Chondrocyte (in vitro differentiated cells): ENCODE measurements around the gene ZBTB18. TPM values are rescaled to one million over a fixed set of nuclear protein-coding genes. Genes with fewer than 3 reads are reported as not detected.
"Not testable (repeated sequence)": the region's sequence is repeated elsewhere in the genome, so short reads cannot be mapped to it uniquely, and the experiment has no call there.

ENCODE experiments used
- DNase-seq: peaks from one replicate; pipeline ENCODE4 v3.0.0; 2021; ENCODE audit warnings: mixed read lengths, low spot score
- H3K27ac Mint-ChIP-seq: one replicate; pipeline ENCODE4 v1.8.0; 2021; ENCODE audit warnings: mild to moderate bottlenecking, moderate library complexity, mixed read lengths; ENCODE audit not compliant: unreplicated experiment
- H3K27me3 Mint-ChIP-seq: 2 replicates; pipeline ENCODE4 v1.8.0; 2021; ENCODE audit warnings: low read depth, mixed read lengths
- H3K36me3 Mint-ChIP-seq: 2 replicates; pipeline ENCODE4 v1.8.0; 2021; ENCODE audit warnings: low read depth, mixed read lengths
- H3K4me1 Mint-ChIP-seq: 2 replicates; pipeline ENCODE4 v1.8.0; 2021; ENCODE audit warnings: low read depth, mild to moderate bottlenecking, mixed read lengths
- H3K4me3 Mint-ChIP-seq: one replicate; pipeline ENCODE4 v1.8.0; 2021; ENCODE audit warnings: mild to moderate bottlenecking, moderate library complexity, mixed read lengths; ENCODE audit not compliant: unreplicated experiment
- H3K9me3 Mint-ChIP-seq: 2 replicates; pipeline ENCODE4 v1.8.0; 2021; ENCODE audit warnings: low read depth, mixed read lengths
- CTCF ChIP-seq: fragments of 200-600 bp; sonication (generic); IDR thresholded peaks from 2 replicates; pipeline ENCODE4 v1.5.0; 2021; ENCODE audit warnings: antibody characterized with exemption, mild to moderate bottlenecking, moderate library complexity
- total RNA-seq: library from RNA; stranded (reverse); gene quantifications from 3 replicates; pipeline ENCODE4 v1.2.1, GENCODE V29; 2021

The ZBTB18 gene
- total RNA-seq, 1 donor from 2014 or later, result 21.5 TPM

- H3K36me3 Mint-ChIP-seq, result no peaks in the 10 kb centered on the region
- no peaks in the 10 kb centered on the region for H3K27me3 Mint-ChIP-seq
- DNase-seq, result no peak
- H3K4me3 Mint-ChIP-seq, result no peak overlapping the region
- no peaks in the 10 kb centered on the region for H3K9me3 Mint-ChIP-seq
- no peak for TF ChIP-seq CTCF
- no peaks in the 10 kb centered on the region for H3K4me1 Mint-ChIP-seq
- H3K27ac Mint-ChIP-seq, result no peak overlapping the region
These were observed 15.7 kb upstream of the ZBTB18 start for GRCh38 chr1:244035358-244035757.

- Mint-ChIP-seq H3K4me3 (no peak overlapping the region), H3K36me3 (no peaks in the 10 kb centered on the region), H3K4me1 (no peaks in the 10 kb centered on the region), H3K27ac (no peak overlapping the region), H3K9me3 (no peaks in the 10 kb centered on the region), H3K27me3 (no peaks in the 10 kb centered on the region)
- TF ChIP-seq CTCF, result no peak
- DNase-seq, result no peak
These were observed 13.8 kb upstream of the ZBTB18 start for GRCh38 chr1:244037252-244037651.

- no peaks in the 10 kb centered on the region for H3K36me3 Mint-ChIP-seq
- no peak overlapping the region for H3K27ac Mint-ChIP-seq
- no peak for TF ChIP-seq CTCF
- H3K9me3 Mint-ChIP-seq, result no peaks in the 10 kb centered on the region
- no peak for DNase-seq
- H3K4me3 Mint-ChIP-seq, result no peak overlapping the region
- H3K4me1 Mint-ChIP-seq, result peaks cover 10% of the 10 kb centered on the region
- no peaks in the 10 kb centered on the region for H3K27me3 Mint-ChIP-seq
These were observed 9.5 kb upstream of the ZBTB18 start for GRCh38 chr1:244041466-244042120.

GRCh38 chr1:244042293-244042692, 8.8 kb upstream of the ZBTB18 start:
- no peak for DNase-seq
- no peak for TF ChIP-seq CTCF
- H3K27me3 Mint-ChIP-seq, result no peaks in the 10 kb centered on the region
- no peak overlapping the region for H3K4me3 Mint-ChIP-seq
- H3K9me3 Mint-ChIP-seq, result no peaks in the 10 kb centered on the region
- no peak overlapping the region for H3K27ac Mint-ChIP-seq
- peaks cover 17% of the 10 kb centered on the region for H3K4me1 Mint-ChIP-seq
- no peaks in the 10 kb centered on the region for H3K36me3 Mint-ChIP-seq

GRCh38 chr1:244044423-244044822, 6.7 kb upstream of the ZBTB18 start:
- DNase-seq, result no peak
- Mint-ChIP-seq H3K4me1 (peaks cover 19% of the 10 kb centered on the region), H3K4me3 (no peak overlapping the region), H3K9me3 (no peaks in the 10 kb centered on the region), H3K36me3 (no peaks in the 10 kb centered on the region), H3K27ac (no peak overlapping the region), H3K27me3 (no peaks in the 10 kb centered on the region)
- no peak for TF ChIP-seq CTCF

GRCh38 chr1:244046254-244046653, 4.8 kb upstream of the ZBTB18 start:
- not testable (repeated sequence) for H3K27me3 Mint-ChIP-seq, DNase-seq, H3K4me3 Mint-ChIP-seq, H3K36me3 Mint-ChIP-seq, H3K9me3 Mint-ChIP-seq, H3K27ac Mint-ChIP-seq
- peaks cover 19% of the 10 kb centered on the region for H3K4me1 Mint-ChIP-seq
